Measurements from ENCODE around the gene TIAM2. TPM values are rescaled to one million over a fixed set of nuclear protein-coding genes. Genes with fewer than 3 reads are reported as not detected.
"Not testable (repeated sequence)": the region's sequence is repeated elsewhere in the genome, so short reads cannot be mapped to it uniquely, and the experiment has no call there.

Gene TIAM2
- total RNA-seq, 4 donors from 2014 or later = 9.2 to 18.2 (median 11.4) TPM

DNA sequence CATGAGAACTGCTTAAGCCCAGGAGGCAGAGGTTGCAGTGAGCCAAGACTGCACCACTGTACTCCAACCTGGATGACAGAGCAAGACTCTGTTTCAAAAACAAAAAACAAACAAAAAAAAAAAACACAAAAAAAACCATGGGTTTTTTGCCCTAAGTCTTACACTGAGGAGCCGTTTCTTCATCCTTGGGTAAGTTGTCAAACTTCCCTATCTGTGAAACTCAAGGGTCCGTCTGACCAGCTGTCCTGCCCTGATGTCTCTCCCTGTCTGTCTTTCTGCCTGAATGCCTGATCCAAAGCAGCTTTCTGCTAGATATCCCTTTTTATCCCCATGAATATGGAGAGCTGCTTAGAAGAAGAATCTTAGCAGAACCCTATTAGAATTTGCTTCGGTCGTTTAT lies 227.4 kb downstream of the TIAM2 start:
- Histone ChIP-seq H3K27ac (no peak overlapping the region), H3K27me3 (no peaks in the 10 kb centered on the region), H3K4me1 (no peaks in the 10 kb centered on the region), H3K4me3 (no peak overlapping the region), H3K36me3 (no peaks in the 10 kb centered on the region), H3K9me3 (no peaks in the 10 kb centered on the region)
- TF ChIP-seq, protein P1, sequence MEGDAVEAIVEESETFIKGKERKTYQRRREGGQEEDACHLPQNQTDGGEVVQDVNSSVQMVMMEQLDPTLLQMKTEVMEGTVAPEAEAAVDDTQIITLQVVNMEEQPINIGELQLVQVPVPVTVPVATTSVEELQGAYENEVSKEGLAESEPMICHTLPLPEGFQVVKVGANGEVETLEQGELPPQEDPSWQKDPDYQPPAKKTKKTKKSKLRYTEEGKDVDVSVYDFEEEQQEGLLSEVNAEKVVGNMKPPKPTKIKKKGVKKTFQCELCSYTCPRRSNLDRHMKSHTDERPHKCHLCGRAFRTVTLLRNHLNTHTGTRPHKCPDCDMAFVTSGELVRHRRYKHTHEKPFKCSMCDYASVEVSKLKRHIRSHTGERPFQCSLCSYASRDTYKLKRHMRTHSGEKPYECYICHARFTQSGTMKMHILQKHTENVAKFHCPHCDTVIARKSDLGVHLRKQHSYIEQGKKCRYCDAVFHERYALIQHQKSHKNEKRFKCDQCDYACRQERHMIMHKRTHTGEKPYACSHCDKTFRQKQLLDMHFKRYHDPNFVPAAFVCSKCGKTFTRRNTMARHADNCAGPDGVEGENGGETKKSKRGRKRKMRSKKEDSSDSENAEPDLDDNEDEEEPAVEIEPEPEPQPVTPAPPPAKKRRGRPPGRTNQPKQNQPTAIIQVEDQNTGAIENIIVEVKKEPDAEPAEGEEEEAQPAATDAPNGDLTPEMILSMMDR (IDR thresholded peaks at IDR 0.05) = no peak
- TF ChIP-seq POLR2A (IDR thresholded peaks at IDR 0.05) = no peak
- WGBS, 2 donors = 84 to 90% methylated on average over 4 of the region's 4 CpGs
- DNase-seq (ENCODE audit: low spot score in 2 of 2) = no peak

DNA sequence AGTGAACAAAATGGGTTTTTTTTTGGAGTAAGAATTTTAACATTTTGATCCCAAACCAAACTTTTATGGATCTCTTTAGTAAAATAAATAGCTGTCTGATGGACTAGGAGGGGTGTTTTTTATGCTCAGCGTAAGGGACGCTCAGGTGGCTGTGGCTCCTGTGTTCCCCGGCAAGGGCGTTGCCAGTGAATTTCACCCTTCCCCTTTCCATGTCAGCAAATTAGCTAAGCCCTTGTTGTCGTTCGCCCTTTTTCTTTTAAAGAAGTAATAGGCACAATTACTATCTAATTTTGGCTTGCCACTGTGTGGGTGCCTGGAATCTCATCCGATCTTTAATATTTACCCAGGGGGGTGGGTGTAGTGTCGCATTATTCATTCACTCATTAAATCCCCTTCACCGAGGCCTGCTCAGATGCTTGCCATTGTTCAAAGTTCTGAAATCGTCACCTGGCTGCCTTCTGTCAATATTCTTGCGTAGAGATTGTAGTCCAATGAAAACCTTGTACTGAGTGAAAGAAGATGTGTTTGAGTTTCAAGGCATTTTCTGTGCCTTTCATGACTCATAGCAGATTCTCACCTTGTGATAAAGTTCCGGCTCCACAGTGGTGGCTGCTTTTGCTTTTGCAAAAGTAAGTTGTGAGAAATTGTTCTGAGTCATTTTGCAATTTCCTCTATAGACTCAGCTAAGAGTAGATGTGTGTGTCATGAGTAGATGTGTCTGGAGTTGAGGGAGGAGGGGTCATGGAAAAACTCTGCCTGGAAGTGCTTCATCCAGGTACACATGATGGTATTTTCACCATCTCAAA lies 228.7 kb downstream of the TIAM2 start:
- no peaks in the 10 kb centered on the region for H3K27me3 ChIP-seq
- H3K36me3 ChIP-seq = no peaks in the 10 kb centered on the region
- TF ChIP-seq EP300 (IDR thresholded peaks at IDR 0.05) (no peak), POLR2A (IDR thresholded peaks at IDR 0.05) (no peak)
- TF ChIP-seq, protein P1 (IDR thresholded peaks at IDR 0.05) = no peak
- no peak overlapping the region for H3K4me3 ChIP-seq
- DNase-seq (ENCODE audit: low spot score in 2 of 2) = no peak
- H3K27ac ChIP-seq = no peak overlapping the region
- 72 to 76% methylated on average over 12 of the region's 12 CpGs for WGBS, 2 donors
- H3K4me1 ChIP-seq = no peaks in the 10 kb centered on the region
- no peaks in the 10 kb centered on the region for H3K9me3 ChIP-seq

DNA sequence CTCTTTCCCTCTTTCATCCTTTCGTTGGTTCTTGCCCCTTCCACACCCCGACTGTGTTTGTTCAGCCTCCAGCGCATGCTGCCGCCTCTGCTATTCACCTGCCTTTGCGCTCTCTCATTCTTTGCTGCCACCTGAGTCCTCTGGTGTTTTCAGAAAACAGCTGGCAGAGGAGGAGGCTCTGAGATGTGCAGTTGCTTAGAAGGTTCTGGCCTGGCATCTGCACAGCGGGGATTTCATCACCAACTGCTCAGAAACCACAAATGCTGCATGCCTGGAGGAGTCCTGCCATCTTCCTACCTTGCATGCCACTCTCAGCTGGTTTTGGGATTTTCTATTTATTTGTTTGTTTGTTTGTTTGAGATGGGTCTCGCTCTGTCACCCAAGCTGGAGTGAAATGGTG lies 229.5 kb downstream of the TIAM2 start:
- Histone ChIP-seq H3K36me3 (no peaks in the 10 kb centered on the region), H3K27ac (no peak overlapping the region), H3K4me3 (no peak overlapping the region), H3K4me1 (no peaks in the 10 kb centered on the region), H3K27me3 (no peaks in the 10 kb centered on the region), H3K9me3 (no peaks in the 10 kb centered on the region)
- DNase-seq (ENCODE audit: low spot score in 2 of 2) = no peak
- TF ChIP-seq POLR2A (IDR thresholded peaks at IDR 0.05) (no peak), EP300 (IDR thresholded peaks at IDR 0.05) (no peak)
- TF ChIP-seq, protein P1 (IDR thresholded peaks at IDR 0.05) = no peak
- 92 to 93% methylated on average over 7 of the region's 7 CpGs for WGBS, 2 donors

DNA sequence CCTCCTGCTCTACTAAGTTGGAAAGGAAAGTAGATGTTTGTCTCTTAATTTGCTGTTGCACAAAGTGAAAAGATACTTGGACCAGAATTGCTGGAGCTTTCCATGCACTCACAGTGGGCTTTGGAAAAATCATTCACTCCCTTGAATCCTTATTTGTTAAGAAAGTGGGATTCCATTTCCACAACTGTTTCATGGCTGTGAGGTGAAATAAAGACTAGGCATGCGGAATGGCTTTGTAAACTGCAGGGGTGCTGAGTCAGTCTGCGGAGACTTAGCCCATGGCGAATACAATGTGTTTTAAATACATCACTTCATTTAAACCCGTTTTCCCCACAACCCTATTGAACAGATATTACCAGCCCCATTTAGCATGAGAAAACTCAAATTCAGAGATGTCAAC lies 231.9 kb downstream of the TIAM2 start:
- Histone ChIP-seq H3K4me1 (no peaks in the 10 kb centered on the region), H3K27me3 (no peaks in the 10 kb centered on the region), H3K4me3 (no peak overlapping the region), H3K27ac (no peak overlapping the region), H3K36me3 (no peaks in the 10 kb centered on the region), H3K9me3 (no peaks in the 10 kb centered on the region)
- DNase-seq (ENCODE audit: low spot score in 2 of 2) = no peak
- TF ChIP-seq POLR2A (IDR thresholded peaks at IDR 0.05) (no peak), EP300 (IDR thresholded peaks at IDR 0.05) (no peak)
- TF ChIP-seq, protein P1 (IDR thresholded peaks at IDR 0.05) = no peak
- WGBS, 2 donors = 84 to 89% methylated on average over 4 of the region's 4 CpGs

DNA sequence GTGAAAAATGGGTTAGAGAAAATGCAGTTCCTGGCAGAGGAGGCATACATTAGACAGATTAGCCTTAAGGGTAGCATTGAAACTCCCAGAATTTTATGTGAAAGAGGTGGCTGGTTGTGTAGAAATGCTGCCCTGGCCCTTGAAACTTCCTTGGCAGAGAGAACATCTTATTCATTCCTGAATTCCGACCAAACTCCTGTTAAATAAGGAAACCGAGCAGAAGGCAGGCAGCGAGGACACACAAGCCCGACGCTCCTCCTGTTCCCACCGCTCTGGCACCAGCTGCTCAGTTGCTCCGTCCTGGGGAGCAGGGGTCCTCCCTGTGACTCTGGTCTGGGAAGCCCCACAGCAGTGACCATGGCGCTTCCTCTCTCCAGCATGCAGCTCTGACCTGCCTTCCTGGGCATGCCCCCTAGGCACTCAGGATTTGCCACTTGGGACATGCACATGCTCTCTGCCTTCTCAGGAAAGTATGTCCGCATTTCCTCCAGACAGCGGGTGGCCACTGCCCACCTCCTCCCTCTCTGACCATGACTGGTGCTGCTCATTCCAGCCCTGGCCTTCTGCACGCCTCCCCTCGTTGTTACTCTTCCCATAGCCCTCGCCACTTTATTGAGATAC lies 233.5 kb downstream of the TIAM2 start:
- Histone ChIP-seq H3K4me1 (no peaks in the 10 kb centered on the region), H3K36me3 (no peaks in the 10 kb centered on the region), H3K27ac (no peak overlapping the region), H3K4me3 (no peak overlapping the region), H3K27me3 (no peaks in the 10 kb centered on the region), H3K9me3 (no peaks in the 10 kb centered on the region)
- 73 to 86% methylated on average over 13 of the region's 13 CpGs for WGBS, 2 donors
- TF ChIP-seq EP300 (IDR thresholded peaks at IDR 0.05) (no peak), POLR2A (IDR thresholded peaks at IDR 0.05) (no peak)
- TF ChIP-seq, protein P1 (IDR thresholded peaks at IDR 0.05) = no peak
- no peak for DNase-seq (ENCODE audit: low spot score in 2 of 2)

DNA sequence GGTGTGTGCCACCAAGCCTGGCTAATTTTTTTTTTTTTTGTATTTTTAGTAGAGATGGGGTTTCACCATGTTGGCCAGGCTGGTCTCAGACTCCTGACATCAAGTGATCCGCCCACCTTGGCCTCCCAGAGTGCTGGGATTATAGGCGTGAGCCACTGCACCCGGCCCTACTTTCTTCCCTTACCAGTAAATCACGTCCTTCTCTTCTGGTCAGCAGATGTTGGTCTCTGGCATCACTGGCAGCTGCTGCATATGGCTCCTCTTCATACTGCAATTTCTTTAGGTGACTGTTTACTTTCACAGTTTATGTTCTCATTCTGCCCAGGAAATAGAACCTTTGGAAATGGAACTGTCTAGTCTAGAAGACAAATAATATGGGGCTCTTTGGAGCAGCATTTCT lies 235.9 kb downstream of the TIAM2 start:
- not testable (repeated sequence) for H3K27me3 ChIP-seq; H3K36me3 ChIP-seq; H3K27ac ChIP-seq; H3K4me1 ChIP-seq; DNase-seq (ENCODE audit: low spot score in 2 of 2); H3K9me3 ChIP-seq; H3K4me3 ChIP-seq
- WGBS, 2 donors = 93 to 95% methylated on average over 4 of the region's 4 CpGs

Data from tibial nerve (tissue), 4 donors.